Mesendoderm (in vitro differentiated cells): ENCODE data around the gene TOB1.
"Not testable (repeated sequence)": the region's sequence is repeated elsewhere in the genome, so short reads cannot be mapped to it uniquely, and the experiment has no call there.

Source experiments
- DNase-seq: peaks from one replicate; pipeline ENCODE4 v3.0.0; 2013
- H2AK5ac ChIP-seq: 2 replicates; pipeline ENCODE4 v1.6.1; 2013; ENCODE audit warnings: low read length, inconsistent platforms
- H2BK120ac ChIP-seq: 2 replicates; pipeline ENCODE4 v1.6.1; 2013; ENCODE audit warnings: low read depth, mild to moderate bottlenecking, low read length, moderate library complexity, mixed read lengths
- H2BK15ac ChIP-seq: replicated peaks from 2 replicates; pipeline ENCODE4 v1.6.1; 2013; ENCODE audit warnings: low read depth, mild to moderate bottlenecking, moderate library complexity
- H2BK5ac ChIP-seq: 2 replicates; pipeline ENCODE4 v1.6.1; 2013; ENCODE audit warnings: low read length, inconsistent platforms
- H3K18ac ChIP-seq: 2 replicates; pipeline ENCODE4 v1.6.1; 2013; ENCODE audit warnings: mild to moderate bottlenecking, low read length, mixed read lengths
- H3K23ac ChIP-seq: one replicate; pipeline ENCODE4 v1.6.1; 2013; ENCODE audit warnings: low read length
- H3K27ac ChIP-seq: 2 replicates; pipeline ENCODE4 v1.5.1; 2013; ENCODE audit warnings: low read depth, mild to moderate bottlenecking, inconsistent platforms, low read length, moderate library complexity
- H3K27me3 ChIP-seq: 2 replicates; pipeline ENCODE4 v1.6.1; 2013; ENCODE audit warnings: low read length, control low read depth, mild to moderate bottlenecking, inconsistent platforms; ENCODE audit not compliant: insufficient read depth, poor library complexity
- H3K36me3 ChIP-seq: 2 replicates; pipeline ENCODE4 v1.6.1; 2013; ENCODE audit warnings: low read length, inconsistent platforms; ENCODE audit not compliant: control insufficient read depth, insufficient read depth
- H3K4ac ChIP-seq: one replicate; pipeline ENCODE4 v1.6.1; 2013; ENCODE audit warnings: low read depth, mild to moderate bottlenecking, low read length, moderate library complexity
- H3K4me1 ChIP-seq: 2 replicates; pipeline ENCODE4 v1.6.1; 2013; ENCODE audit warnings: low read depth, low read length, inconsistent platforms; ENCODE audit not compliant: control insufficient read depth
- H3K4me2 ChIP-seq: 2 replicates; pipeline ENCODE4 v1.6.1; 2013; ENCODE audit warnings: low read length
- H3K4me3 ChIP-seq: 2 replicates; pipeline ENCODE4 v1.5.1; 2013; ENCODE audit warnings: mild to moderate bottlenecking, low read length
- H3K56ac ChIP-seq: one replicate; pipeline ENCODE4 v1.6.1; 2013; ENCODE audit warnings: low read length
- H3K79me1 ChIP-seq: 2 replicates; pipeline ENCODE4 v1.6.1; 2013; ENCODE audit warnings: low read length, inconsistent platforms
- H3K79me2 ChIP-seq: 2 replicates; pipeline ENCODE4 v1.6.1; 2013; ENCODE audit warnings: mild to moderate bottlenecking, low read length; ENCODE audit not compliant: control insufficient read depth, insufficient read depth
- H3K9ac ChIP-seq: 2 replicates; pipeline ENCODE4 v1.6.1; 2013; ENCODE audit warnings: low read length, inconsistent platforms
- H4K5ac ChIP-seq: one replicate; pipeline ENCODE4 v1.6.1; 2013; ENCODE audit warnings: low read length
- H4K8ac ChIP-seq: one replicate; pipeline ENCODE4 v1.6.1; 2013; ENCODE audit warnings: low read depth, mild to moderate bottlenecking, control low read depth, low read length, moderate library complexity
- WGBS: extraction: QIAGEN DNeasy Blood & Tissue Kit; methylation state at CpG from one replicate; pipeline ENCODE4 v1.1.7; 2013; ENCODE audit warnings: low lambda C conversion rate, missing lambda C conversion rate; ENCODE audit not compliant: insufficient coverage; ENCODE audit errors: extremely low coverage; 5-methylcytosine and 5-hydroxymethylcytosine counted together

Gene TOB1

GRCh38 chr17:50877838-50878237, 11.7 kb upstream of the TOB1 start:
- Histone ChIP-seq H3K27me3 (no peaks in the 10 kb centered on the region), H3K56ac (no peak overlapping the region), H4K8ac (no peak overlapping the region), H3K36me3 (no peaks in the 10 kb centered on the region), H3K18ac (no peak overlapping the region), H2BK5ac (no peak overlapping the region), H3K4me1 (no peaks in the 10 kb centered on the region), H3K23ac (no peak overlapping the region), H3K79me1 (no peaks in the 10 kb centered on the region), H3K79me2 (no peaks in the 10 kb centered on the region), H3K9ac (no peak overlapping the region), H4K5ac (no peak overlapping the region), H3K4me3 (no peak overlapping the region), H3K4me2 (no peak overlapping the region), H2AK5ac (no peak overlapping the region), H3K27ac (no peak overlapping the region), H3K4ac (no peak overlapping the region), H2BK15ac (no peak overlapping the region), H2BK120ac (no peak overlapping the region)
- no peak for DNase-seq
- no CpG with 5 or more reads among the region's 1 CpG for WGBS

- H3K4me2 ChIP-seq, H3K79me2 ChIP-seq, H3K23ac ChIP-seq, H3K56ac ChIP-seq, H3K4me3 ChIP-seq, H4K8ac ChIP-seq, H2BK120ac ChIP-seq, H3K4ac ChIP-seq, DNase-seq, H3K18ac ChIP-seq, H3K79me1 ChIP-seq, H2AK5ac ChIP-seq, H3K36me3 ChIP-seq, H4K5ac ChIP-seq, H2BK5ac ChIP-seq, H3K4me1 ChIP-seq, H3K27me3 ChIP-seq, H3K9ac ChIP-seq, H3K27ac ChIP-seq, H2BK15ac ChIP-seq: not testable (repeated sequence)
- WGBS = no CpG with 5 or more reads among the region's 9 CpGs
These were observed 10.9 kb upstream of the TOB1 start for GRCh38 chr17:50877042-50877441.

- Histone ChIP-seq H2AK5ac (no peak overlapping the region), H3K79me2 (no peaks in the 10 kb centered on the region), H3K27ac (no peak overlapping the region), H3K79me1 (no peaks in the 10 kb centered on the region), H3K4ac (no peak overlapping the region), H3K4me3 (no peak overlapping the region), H3K9ac (no peak overlapping the region), H3K4me1 (no peaks in the 10 kb centered on the region), H3K4me2 (no peak overlapping the region), H3K27me3 (no peaks in the 10 kb centered on the region), H2BK120ac (no peak overlapping the region), H4K8ac (no peak overlapping the region), H4K5ac (no peak overlapping the region), H3K18ac (no peak overlapping the region), H3K23ac (no peak overlapping the region), H2BK15ac (no peak overlapping the region), H2BK5ac (no peak overlapping the region), H3K56ac (no peak overlapping the region), H3K36me3 (no peaks in the 10 kb centered on the region)
- WGBS = no CpG with 5 or more reads among the region's 2 CpGs
- no peak for DNase-seq
These were observed 8.9 kb upstream of the TOB1 start for GRCh38 chr17:50875074-50875473.

DNA sequence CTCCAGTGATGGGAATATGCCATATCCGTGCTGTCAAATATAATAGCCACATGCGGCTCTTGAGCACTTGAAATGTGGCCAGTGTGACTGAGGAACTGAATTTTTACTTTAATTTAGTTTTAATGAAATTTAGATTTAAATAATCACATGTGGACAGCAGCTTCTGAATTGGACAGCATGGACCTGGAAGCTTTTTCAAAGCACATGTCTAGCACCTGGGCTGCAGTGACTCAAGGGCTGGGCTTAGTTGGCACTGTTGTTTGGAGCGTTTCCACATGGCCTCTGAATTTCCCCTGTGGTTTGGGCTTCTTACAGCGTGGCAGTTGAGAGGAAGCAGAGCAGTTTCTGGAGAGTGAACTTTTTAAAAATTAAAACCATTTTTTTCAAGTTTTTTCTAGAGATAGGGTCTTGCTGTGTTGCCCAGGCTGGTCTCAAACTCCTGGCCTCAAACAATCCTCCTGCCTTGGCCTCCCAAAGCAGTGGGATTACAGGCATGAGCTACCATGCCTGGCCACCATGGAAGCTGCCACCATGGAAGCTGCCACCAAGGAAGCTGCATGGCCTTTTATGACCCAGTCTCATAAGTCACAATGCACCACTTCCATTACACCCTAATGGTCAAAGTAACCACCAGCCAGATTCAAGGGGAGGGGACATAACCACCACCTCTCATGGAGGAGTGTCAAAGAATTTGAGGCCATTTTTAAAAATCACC, 6.7 kb upstream of the TOB1 start:
- no peak overlapping the region for H3K9ac ChIP-seq
- H3K56ac ChIP-seq = no peak overlapping the region
- H3K27ac ChIP-seq = no peak overlapping the region
- H3K18ac ChIP-seq = no peak overlapping the region
- no peak overlapping the region for H3K4me2 ChIP-seq
- no peak overlapping the region for H2BK5ac ChIP-seq
- DNase-seq = no peak
- no peaks in the 10 kb centered on the region for H3K27me3 ChIP-seq
- no peak overlapping the region for H2BK15ac ChIP-seq
- H3K4me3 ChIP-seq = no peak overlapping the region
- H3K79me1 ChIP-seq = no peaks in the 10 kb centered on the region
- no peak overlapping the region for H4K5ac ChIP-seq
- no peak overlapping the region for H3K23ac ChIP-seq
- no peaks in the 10 kb centered on the region for H3K79me2 ChIP-seq
- H3K4ac ChIP-seq = no peak overlapping the region
- no peak overlapping the region for H2BK120ac ChIP-seq
- H3K36me3 ChIP-seq = no peaks in the 10 kb centered on the region
- no peak overlapping the region for H2AK5ac ChIP-seq
- no peaks in the 10 kb centered on the region for H3K4me1 ChIP-seq
- no CpG with 5 or more reads among the region's 4 CpGs for WGBS
- H4K8ac ChIP-seq = no peak overlapping the region

- no peak overlapping the region for H3K4me2 ChIP-seq
- no peaks in the 10 kb centered on the region for H3K4me1 ChIP-seq
- no peaks in the 10 kb centered on the region for H3K79me1 ChIP-seq
- H3K36me3 ChIP-seq = no peaks in the 10 kb centered on the region
- H3K4ac ChIP-seq = no peak overlapping the region
- H3K27ac ChIP-seq = no peak overlapping the region
- no peak overlapping the region for H3K9ac ChIP-seq
- no peak overlapping the region for H2AK5ac ChIP-seq
- no peak overlapping the region for H3K56ac ChIP-seq
- no peaks in the 10 kb centered on the region for H3K79me2 ChIP-seq
- H3K18ac ChIP-seq = no peak overlapping the region
- no peak overlapping the region for H3K4me3 ChIP-seq
- no peaks in the 10 kb centered on the region for H3K27me3 ChIP-seq
- H3K23ac ChIP-seq = no peak overlapping the region
- no peak overlapping the region for H2BK5ac ChIP-seq
- WGBS = no CpG with 5 or more reads among the region's 2 CpGs
- H2BK120ac ChIP-seq = no peak overlapping the region
- H4K5ac ChIP-seq = no peak overlapping the region
- no peak overlapping the region for H4K8ac ChIP-seq
- H2BK15ac ChIP-seq = no peak overlapping the region
- DNase-seq = no peak
These were observed 5.7 kb upstream of the TOB1 start for GRCh38 chr17:50871898-50872297.

GRCh38 chr17:50871364-50871763, 5.2 kb upstream of the TOB1 start:
- Histone ChIP-seq H4K8ac (no peak overlapping the region), H3K27me3 (no peaks in the 10 kb centered on the region), H3K9ac (no peak overlapping the region), H3K18ac (no peak overlapping the region), H3K23ac (no peak overlapping the region), H2AK5ac (no peak overlapping the region), H2BK5ac (no peak overlapping the region), H3K4me1 (no peaks in the 10 kb centered on the region), H4K5ac (no peak overlapping the region), H3K4me3 (no peak overlapping the region), H3K27ac (no peak overlapping the region), H2BK120ac (no peak overlapping the region), H3K79me2 (no peaks in the 10 kb centered on the region), H3K4ac (no peak overlapping the region), H3K36me3 (no peaks in the 10 kb centered on the region), H3K79me1 (no peaks in the 10 kb centered on the region), H2BK15ac (no peak overlapping the region), H3K4me2 (no peak overlapping the region), H3K56ac (no peak overlapping the region)
- DNase-seq = no peak
- WGBS = no CpG with 5 or more reads among the region's 4 CpGs
